Measurements from ENCODE around the gene PRDM13. TPM values are rescaled to one million over a fixed set of nuclear protein-coding genes. Genes with fewer than 3 reads are reported as not detected.

The PRDM13 gene
- total RNA-seq, result not detected

DNA sequence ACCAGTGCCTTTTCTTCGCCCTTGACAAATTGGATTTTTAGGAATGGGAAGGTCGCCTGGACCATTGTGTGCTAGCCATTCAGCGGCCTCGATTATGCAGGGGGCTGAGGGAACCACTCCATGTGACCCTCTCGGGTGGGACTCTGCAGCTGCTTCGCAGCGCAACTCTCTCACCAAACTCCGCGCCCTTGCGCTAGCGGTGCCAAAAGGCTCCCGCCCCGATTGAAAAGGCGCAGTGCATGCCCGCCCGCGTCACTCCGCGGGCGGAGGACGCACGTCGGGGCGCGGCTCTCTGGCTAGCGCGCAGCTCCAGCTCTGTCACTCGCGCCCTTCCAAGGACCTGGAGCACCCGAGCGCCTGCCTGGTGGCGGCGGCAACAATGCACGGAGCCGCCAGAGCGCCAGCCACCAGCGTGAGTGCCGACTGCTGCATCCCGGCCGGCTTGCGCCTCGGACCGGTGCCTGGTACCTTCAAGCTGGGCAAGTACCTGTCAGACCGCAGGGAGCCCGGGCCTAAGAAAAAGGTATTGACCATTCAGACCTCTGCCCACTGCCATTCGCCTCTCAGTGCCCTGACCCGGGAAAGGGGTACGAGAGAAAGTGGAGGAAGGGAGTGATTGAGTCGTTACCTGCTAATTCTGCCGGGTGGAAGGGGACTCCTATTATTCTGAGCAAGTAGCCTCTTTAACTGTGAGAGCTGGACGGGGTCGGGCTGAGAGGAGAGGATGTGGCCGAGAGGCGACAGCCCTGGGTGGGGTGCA is at the start of gene PRDM13:
Gene PRDM13 (plus strand): TSS at position 178 of the 760 bp plus-strand sequence. CDS start 202 bp downstream, at position 380.
- H3K36me3 Mint-ChIP-seq (ENCODE audit: low read depth), result peaks cover 2% of the 10 kb centered on the region
- no peak for DNase-seq
- peaks cover 89% of the 10 kb centered on the region for H3K27me3 Mint-ChIP-seq
- peaks cover 3% of the 10 kb centered on the region for H3K9me3 Mint-ChIP-seq
- ATAC-seq, result no peak
- ChIA-PET CTCF (interaction anchor here (1.4 to 3.4 kb wide), 3 partner anchors 10 to 20 kb away, joined by 5 to 21 read pairs (median 6); no protein-coding TSS in a partner anchor), POLR2A (no interaction called here)
- TF ChIP-seq, protein P1, sequence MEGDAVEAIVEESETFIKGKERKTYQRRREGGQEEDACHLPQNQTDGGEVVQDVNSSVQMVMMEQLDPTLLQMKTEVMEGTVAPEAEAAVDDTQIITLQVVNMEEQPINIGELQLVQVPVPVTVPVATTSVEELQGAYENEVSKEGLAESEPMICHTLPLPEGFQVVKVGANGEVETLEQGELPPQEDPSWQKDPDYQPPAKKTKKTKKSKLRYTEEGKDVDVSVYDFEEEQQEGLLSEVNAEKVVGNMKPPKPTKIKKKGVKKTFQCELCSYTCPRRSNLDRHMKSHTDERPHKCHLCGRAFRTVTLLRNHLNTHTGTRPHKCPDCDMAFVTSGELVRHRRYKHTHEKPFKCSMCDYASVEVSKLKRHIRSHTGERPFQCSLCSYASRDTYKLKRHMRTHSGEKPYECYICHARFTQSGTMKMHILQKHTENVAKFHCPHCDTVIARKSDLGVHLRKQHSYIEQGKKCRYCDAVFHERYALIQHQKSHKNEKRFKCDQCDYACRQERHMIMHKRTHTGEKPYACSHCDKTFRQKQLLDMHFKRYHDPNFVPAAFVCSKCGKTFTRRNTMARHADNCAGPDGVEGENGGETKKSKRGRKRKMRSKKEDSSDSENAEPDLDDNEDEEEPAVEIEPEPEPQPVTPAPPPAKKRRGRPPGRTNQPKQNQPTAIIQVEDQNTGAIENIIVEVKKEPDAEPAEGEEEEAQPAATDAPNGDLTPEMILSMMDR (IDR thresholded peaks at IDR 0.05), result no peak
- H3K27ac Mint-ChIP-seq, result no peak within 1 kb of the TSS
- intact Hi-C loops (cut with micrococcal nuclease), result no loop called here
- H3K4me1 Mint-ChIP-seq (ENCODE audit: low read depth), result peaks cover 47% of the 10 kb centered on the region
- no peak within 1 kb of the TSS for H3K4me3 Mint-ChIP-seq

DNA sequence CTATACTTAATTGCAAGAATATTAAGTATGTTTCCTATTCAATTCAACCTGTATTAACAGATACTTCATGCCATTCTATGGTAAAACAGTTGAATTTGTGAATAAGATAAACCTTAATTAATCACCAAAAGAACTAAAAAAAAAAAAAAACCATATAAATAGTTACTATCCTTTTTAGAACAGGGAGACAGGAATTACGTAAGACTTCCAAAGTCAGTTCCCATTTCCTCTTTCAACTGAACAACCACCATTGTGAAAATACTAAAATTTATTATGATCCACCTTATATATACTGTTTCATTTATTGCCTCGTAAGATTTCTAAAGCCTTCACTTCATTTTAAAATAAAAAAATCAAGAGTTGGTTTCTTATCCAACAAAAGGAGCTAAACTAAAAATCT is 47.6 kb upstream of the PRDM13 start:
- intact Hi-C loops (cut with micrococcal nuclease), result no loop called here
- Mint-ChIP-seq H3K36me3 (ENCODE audit: low read depth) (peaks cover 38% of the 10 kb centered on the region), H3K27ac (no peak overlapping the region), H3K4me3 (no peak overlapping the region), H3K4me1 (ENCODE audit: low read depth) (peaks cover 16% of the 10 kb centered on the region), H3K9me3 (peaks cover 2% of the 10 kb centered on the region), H3K27me3 (no peaks in the 10 kb centered on the region)
- ATAC-seq (no peak), DNase-seq (no peak)
- ChIA-PET POLR2A (interaction anchor here (1.3 to 1.4 kb wide), 2 partner anchors 14 to 21 kb away, joined by 3 read pairs; no protein-coding TSS in a partner anchor), CTCF (interaction anchor here (1.0 kb wide), 1 partner anchor 29 kb away, joined by 3 read pairs; no protein-coding TSS in a partner anchor)
- TF ChIP-seq, protein P1 (IDR thresholded peaks at IDR 0.05), result no peak

DNA sequence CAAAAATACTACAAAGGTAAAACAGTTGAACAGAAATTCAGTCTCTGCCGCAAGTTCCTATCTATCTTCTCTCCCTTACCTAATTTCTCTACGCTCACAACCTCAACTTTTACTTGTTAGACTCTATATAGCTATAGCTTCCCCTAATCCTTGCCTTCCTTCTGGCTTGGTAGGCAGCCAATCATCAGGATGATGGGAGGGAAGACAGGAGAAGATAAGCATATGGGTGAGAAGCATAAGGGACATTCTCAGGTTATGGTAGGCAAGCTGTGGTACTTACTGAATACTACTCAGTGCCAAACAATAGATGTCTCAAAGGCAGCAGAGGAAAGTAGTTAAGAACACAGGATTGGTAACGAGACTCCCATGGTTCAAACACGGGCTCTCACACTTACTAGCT is 46.0 kb upstream of the PRDM13 start:
- CTCF ChIA-PET, result no interaction called here
- intact Hi-C loops (cut with micrococcal nuclease), result no loop called here
- peaks cover 2% of the 10 kb centered on the region for H3K9me3 Mint-ChIP-seq
- TF ChIP-seq, protein P1 (IDR thresholded peaks at IDR 0.05), result no peak
- H3K27ac Mint-ChIP-seq, result no peak overlapping the region
- no peaks in the 10 kb centered on the region for H3K27me3 Mint-ChIP-seq
- H3K36me3 Mint-ChIP-seq (ENCODE audit: low read depth), result peaks cover 29% of the 10 kb centered on the region
- POLR2A ChIA-PET, result interaction anchor here (1.3 kb wide), 1 partner anchor 22 kb away, joined by 3 read pairs; no protein-coding TSS in a partner anchor
- H3K4me1 Mint-ChIP-seq (ENCODE audit: low read depth), result peaks cover 28% of the 10 kb centered on the region
- ATAC-seq, result no peak
- DNase-seq, result no peak
- H3K4me3 Mint-ChIP-seq, result no peak overlapping the region

DNA sequence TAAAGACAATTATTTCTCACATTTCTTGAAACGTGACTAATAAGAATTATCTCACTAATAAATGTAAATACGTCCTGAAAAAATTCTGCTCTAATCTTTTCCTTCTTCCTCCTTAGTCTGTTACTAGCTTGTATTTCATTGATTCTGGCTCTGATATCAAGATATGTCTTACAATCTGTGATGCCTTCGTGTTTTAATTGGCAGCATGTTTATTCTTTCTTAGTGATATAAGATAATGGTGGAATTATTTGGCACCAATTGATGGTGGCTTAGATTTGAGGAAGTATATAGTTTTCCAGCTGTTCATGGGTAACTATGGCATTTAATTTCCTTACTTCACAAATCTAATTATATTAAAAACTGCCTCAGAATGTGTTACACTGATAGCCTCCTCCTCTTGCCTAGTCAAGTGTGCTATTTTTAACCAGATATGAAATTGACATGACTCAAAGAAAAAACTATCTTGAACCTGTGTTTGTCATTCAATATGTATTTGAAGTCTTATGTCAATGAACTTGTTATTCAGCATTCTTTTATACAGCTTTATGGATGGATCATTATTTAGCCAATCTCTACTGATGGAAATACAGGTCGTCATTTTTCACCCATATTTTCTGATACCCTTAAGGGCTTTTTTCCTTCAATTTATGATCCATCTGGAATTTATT is 43.4 kb upstream of the PRDM13 start:
- no peak for DNase-seq
- Mint-ChIP-seq H3K4me3 (no peak overlapping the region), H3K27me3 (no peaks in the 10 kb centered on the region), H3K9me3 (no peaks in the 10 kb centered on the region), H3K27ac (no peak overlapping the region), H3K4me1 (ENCODE audit: low read depth) (peaks cover 40% of the 10 kb centered on the region), H3K36me3 (ENCODE audit: low read depth) (peaks cover 12% of the 10 kb centered on the region)
- POLR2A ChIA-PET, result interaction anchor here (0.9 kb wide), 1 partner anchor 25 kb away, joined by 3 read pairs; no protein-coding TSS in a partner anchor
- intact Hi-C loops (cut with micrococcal nuclease), result no loop called here
- no peak for ATAC-seq
- TF ChIP-seq, protein P1 (IDR thresholded peaks at IDR 0.05), result no peak
- CTCF ChIA-PET, result no interaction called here
